Activated CD4-positive, alpha-beta memory T cell treated with anti-CD3 and anti-CD28 coated beads, Interleukin-2, amount 10 ng/mL, durations not matched to agents 7 days and 5 days (primary cell): ENCODE results near the gene MAPK6. TPM values are rescaled to one million over a fixed set of nuclear protein-coding genes. Genes with fewer than 3 reads are reported as not detected.
"Not testable (repeated sequence)": the region's sequence is repeated elsewhere in the genome, so short reads cannot be mapped to it uniquely, and the experiment has no call there.

Experiments used
- CTCF ChIA-PET: fragments of 350-600 bp; sonication (Branson Sonifier 250); formaldehyde crosslinking; loops from one replicate; lab custom pipeline; 2021; ENCODE audit warnings: antibody characterized with exemption, inconsistent platforms; lab: Charles Lee
- POLR2A ChIA-PET: fragments of 350-600 bp; sonication (Branson Sonifier 250); formaldehyde crosslinking; loops from one replicate; lab custom pipeline; 2021; ENCODE audit warnings: antibody characterized with exemption; lab: Charles Lee
- DNase-seq: peaks from one replicate; pipeline ENCODE4 v3.0.0-alpha.2; 2020
- H3K27ac Mint-ChIP-seq: one replicate; pipeline ENCODE4 v1.8.0; 2021; ENCODE audit warnings: mild to moderate bottlenecking, mixed read lengths
- H3K27me3 Mint-ChIP-seq: one replicate; pipeline ENCODE4 v1.8.0; 2021; ENCODE audit warnings: mixed read lengths
- H3K36me3 Mint-ChIP-seq: one replicate; pipeline ENCODE4 v1.8.0; 2021; ENCODE audit warnings: low read depth, mixed read lengths
- H3K4me1 Mint-ChIP-seq: one replicate; pipeline ENCODE4 v1.8.0; 2021; ENCODE audit warnings: mixed read lengths
- H3K4me3 Mint-ChIP-seq: one replicate; pipeline ENCODE4 v1.8.0; 2021; ENCODE audit warnings: mild to moderate bottlenecking, mixed read lengths
- H3K9me3 Mint-ChIP-seq: one replicate; pipeline ENCODE4 v1.8.0; 2021; ENCODE audit warnings: mixed read lengths
- total RNA-seq, 2 experiments: library from RNA; stranded (reverse); gene quantifications; one replicate each; pipeline ENCODE4 v1.2.3, GENCODE V29; 2021

Gene MAPK6
- total RNA-seq, 2 experiments from 2014 or later = 44.9 to 47.9 TPM

- DNase-seq = no peak
- no peaks in the 10 kb centered on the region for H3K9me3 Mint-ChIP-seq
- H3K4me1 Mint-ChIP-seq = peaks cover 38% of the 10 kb centered on the region
- ChIA-PET POLR2A (interaction anchor here (0.6 to 2.8 kb wide), 3 partner anchors 58 to 97 kb away, joined by 3 to 17 read pairs (median 6); no protein-coding TSS in a partner anchor), CTCF (interaction anchor here (0.6 to 3.6 kb wide), 34 partner anchors 10 to 243 kb away, joined by 3 to 28 read pairs (median 5); partner anchors contain the start of genes BCL2L10 and LEO1)
- no peaks in the 10 kb centered on the region for H3K27me3 Mint-ChIP-seq
- H3K27ac Mint-ChIP-seq = no peak overlapping the region
- H3K4me3 Mint-ChIP-seq = no peak overlapping the region
- H3K36me3 Mint-ChIP-seq = no peaks in the 10 kb centered on the region
Measured at GRCh38 chr15:52078197-52078875, 59.3 kb downstream of the MAPK6 start.

GRCh38 chr15:52078876-52079700 lies 60.1 kb downstream of the MAPK6 start:
- ChIA-PET CTCF (interaction anchor here (0.5 to 3.6 kb wide), 35 partner anchors 10 to 225 kb away, joined by 3 to 28 read pairs (median 5); partner anchors contain the start of genes BCL2L10 and LEO1), POLR2A (interaction anchor here (1.7 to 2.8 kb wide), 2 partner anchors 58 to 98 kb away, joined by 6 to 17 read pairs; no protein-coding TSS in a partner anchor)
- peak; percentile 83 for DNase-seq
- Mint-ChIP-seq H3K9me3 (no peaks in the 10 kb centered on the region), H3K27ac (no peak overlapping the region), H3K4me3 (no peak overlapping the region), H3K27me3 (no peaks in the 10 kb centered on the region), H3K4me1 (peaks cover 43% of the 10 kb centered on the region), H3K36me3 (no peaks in the 10 kb centered on the region)

- no peaks in the 10 kb centered on the region for H3K27me3 Mint-ChIP-seq
- CTCF ChIA-PET = interaction anchor here (0.5 to 3.6 kb wide), 12 partner anchors 11 to 190 kb away, joined by 3 to 28 read pairs (median 4); no protein-coding TSS in a partner anchor
- no peak for DNase-seq
- no peak overlapping the region for H3K27ac Mint-ChIP-seq
- peaks cover 43% of the 10 kb centered on the region for H3K4me1 Mint-ChIP-seq
- H3K36me3 Mint-ChIP-seq = no peaks in the 10 kb centered on the region
- no peaks in the 10 kb centered on the region for H3K9me3 Mint-ChIP-seq
- POLR2A ChIA-PET = no interaction called here
- no peak overlapping the region for H3K4me3 Mint-ChIP-seq
Measured at GRCh38 chr15:52080031-52080430, 61.0 kb downstream of the MAPK6 start.

GRCh38 chr15:52080706-52081392 lies 61.8 kb downstream of the MAPK6 start:
- no peak for DNase-seq
- Mint-ChIP-seq H3K9me3 (no peaks in the 10 kb centered on the region), H3K27me3 (no peaks in the 10 kb centered on the region), H3K4me1 (peaks cover 43% of the 10 kb centered on the region), H3K27ac (no peak overlapping the region), H3K36me3 (no peaks in the 10 kb centered on the region), H3K4me3 (no peak overlapping the region)
- ChIA-PET CTCF (interaction anchor here (1.0 to 3.2 kb wide), 4 partner anchors 35 to 99 kb away, joined by 3 to 18 read pairs (median 5); no protein-coding TSS in a partner anchor), POLR2A (no interaction called here)

GRCh38 chr15:52082197-52083036 lies 63.4 kb downstream of the MAPK6 start:
- H3K36me3 Mint-ChIP-seq = no peaks in the 10 kb centered on the region

GRCh38 chr15:52083037-52083359 lies 64.0 kb downstream of the MAPK6 start:
- ChIA-PET POLR2A (interaction anchor here (0.9 to 2.5 kb wide), 6 partner anchors 15 to 112 kb away, joined by 3 to 9 read pairs (median 4); partner anchors contain the start of gene LEO1), CTCF (interaction anchor here (0.7 to 1.8 kb wide), 14 partner anchors 13 to 177 kb away, joined by 3 to 7 read pairs (median 4); no protein-coding TSS in a partner anchor)
- Mint-ChIP-seq H3K27ac (peak overlapping the region; percentile 50), H3K4me1 (peaks cover 35% of the 10 kb centered on the region)
- not testable (repeated sequence) for H3K36me3 Mint-ChIP-seq, H3K9me3 Mint-ChIP-seq, DNase-seq, H3K27me3 Mint-ChIP-seq, H3K4me3 Mint-ChIP-seq

More at GRCh38 chr15:52082197-52083036, 63.4 kb downstream of the MAPK6 start:
- H3K27ac Mint-ChIP-seq = peak overlapping the region; percentile 50
- ChIA-PET CTCF (interaction anchor here (0.7 to 1.8 kb wide), 13 partner anchors 13 to 177 kb away, joined by 3 to 7 read pairs (median 4); no protein-coding TSS in a partner anchor), POLR2A (interaction anchor here (0.9 to 2.5 kb wide), 5 partner anchors 15 to 112 kb away, joined by 3 to 9 read pairs (median 6); partner anchors contain the start of gene LEO1)
- peak; percentile 19 for DNase-seq
- no peaks in the 10 kb centered on the region for H3K9me3 Mint-ChIP-seq
- H3K4me1 Mint-ChIP-seq = peaks cover 35% of the 10 kb centered on the region
- H3K4me3 Mint-ChIP-seq = peak overlapping the region; percentile 15
- H3K27me3 Mint-ChIP-seq = no peaks in the 10 kb centered on the region

DNA sequence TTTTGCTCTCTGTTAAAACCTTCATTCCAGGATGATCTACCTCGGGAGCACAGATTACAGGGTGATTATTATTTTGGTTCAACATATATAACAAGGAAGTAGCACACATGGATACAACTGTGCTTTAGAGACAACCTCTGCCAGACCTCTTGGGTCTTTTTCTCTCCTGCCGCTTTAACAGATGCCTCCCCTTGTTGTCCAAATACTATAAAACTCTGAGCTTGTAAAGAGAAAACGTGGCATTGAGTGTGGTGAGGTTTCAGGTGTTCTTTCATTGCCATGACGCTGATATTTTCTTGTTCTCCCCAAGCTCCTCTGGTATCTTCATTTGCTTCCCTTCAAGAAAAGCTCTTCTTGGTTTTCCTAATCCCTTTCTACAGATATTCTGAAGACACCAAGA lies 64.6 kb downstream of the MAPK6 start:
- H3K36me3 Mint-ChIP-seq = no peaks in the 10 kb centered on the region
- no peaks in the 10 kb centered on the region for H3K27me3 Mint-ChIP-seq
- H3K9me3 Mint-ChIP-seq = no peaks in the 10 kb centered on the region
- peaks cover 32% of the 10 kb centered on the region for H3K4me1 Mint-ChIP-seq
- DNase-seq = no peak
- POLR2A ChIA-PET = interaction anchor here (0.9 to 2.5 kb wide), 7 partner anchors 14 to 113 kb away, joined by 3 to 9 read pairs (median 3); partner anchors contain the start of gene LEO1
- H3K27ac Mint-ChIP-seq = no peak overlapping the region
- CTCF ChIA-PET = interaction anchor here (0.9 to 1.8 kb wide), 11 partner anchors 17 to 166 kb away, joined by 3 to 7 read pairs (median 4); no protein-coding TSS in a partner anchor
- H3K4me3 Mint-ChIP-seq = no peak overlapping the region

GRCh38 chr15:52085299-52085698 lies 66.3 kb downstream of the MAPK6 start:
- Mint-ChIP-seq H3K4me1 (peaks cover 23% of the 10 kb centered on the region), H3K9me3 (peaks cover 6% of the 10 kb centered on the region), H3K36me3 (peaks cover 6% of the 10 kb centered on the region), H3K27me3 (peaks cover 6% of the 10 kb centered on the region), H3K4me3 (no peak overlapping the region), H3K27ac (no peak overlapping the region)
- ChIA-PET POLR2A (interaction anchor here (1.4 kb wide), 1 partner anchor 12 kb away, joined by 3 read pairs; no protein-coding TSS in a partner anchor), CTCF (no interaction called here)
- DNase-seq = no peak

- H3K4me1 Mint-ChIP-seq = peaks cover 19% of the 10 kb centered on the region
Measured at GRCh38 chr15:52086011-52086786, 67.2 kb downstream of the MAPK6 start.

GRCh38 chr15:52090193-52090592 lies 71.2 kb downstream of the MAPK6 start:
- H3K4me1 Mint-ChIP-seq = no peaks in the 10 kb centered on the region
- H3K27me3 Mint-ChIP-seq = peaks cover 14% of the 10 kb centered on the region
- H3K9me3 Mint-ChIP-seq = peaks cover 9% of the 10 kb centered on the region
- peaks cover 8% of the 10 kb centered on the region for H3K36me3 Mint-ChIP-seq
- ChIA-PET CTCF (no interaction called here), POLR2A (no interaction called here)
- H3K27ac Mint-ChIP-seq = no peak overlapping the region
- no peak overlapping the region for H3K4me3 Mint-ChIP-seq
- DNase-seq = no peak

More at GRCh38 chr15:52086011-52086786, 67.2 kb downstream of the MAPK6 start:
- ChIA-PET POLR2A (no interaction called here), CTCF (no interaction called here)
- no peak overlapping the region for H3K27ac Mint-ChIP-seq
- peaks cover 8% of the 10 kb centered on the region for H3K36me3 Mint-ChIP-seq
- H3K27me3 Mint-ChIP-seq = peaks cover 11% of the 10 kb centered on the region
- H3K9me3 Mint-ChIP-seq = peaks cover 9% of the 10 kb centered on the region
- no peak for DNase-seq
- H3K4me3 Mint-ChIP-seq = no peak overlapping the region

GRCh38 chr15:52093167-52093538 lies 74.1 kb downstream of the MAPK6 start:
- H3K27me3 Mint-ChIP-seq = peaks cover 21% of the 10 kb centered on the region
- peaks cover 9% of the 10 kb centered on the region for H3K9me3 Mint-ChIP-seq
- CTCF ChIA-PET = no interaction called here
- no peak for DNase-seq
- no peak overlapping the region for H3K4me3 Mint-ChIP-seq
- H3K4me1 Mint-ChIP-seq = no peaks in the 10 kb centered on the region
- POLR2A ChIA-PET = no interaction called here
- no peak overlapping the region for H3K27ac Mint-ChIP-seq
- peaks cover 8% of the 10 kb centered on the region for H3K36me3 Mint-ChIP-seq
